DOHH2 (cell line): ENCODE results near the gene ADCY4.

Experiments
- EZH2phosphoT487 ChIP-seq: fragments of 200-600 bp; sonication (generic); IDR thresholded peaks from 2 replicates; pipeline ENCODE4 v1.6.1; 2017; ENCODE audit warnings: borderline replicate concordance, mild to moderate bottlenecking, antibody characterized with exemption, low read length, moderate library complexity, mixed read lengths
- TF ChIP-seq, protein P1 (sequence below): fragments of 200-600 bp; sonication (generic); IDR thresholded peaks from one replicate; pipeline ENCODE4 v1.5.1; 2014; ENCODE audit warnings: antibody characterized with exemption, mild to moderate bottlenecking, low read depth, low read length; ENCODE audit not compliant: poor library complexity, severe bottlenecking

DNA sequence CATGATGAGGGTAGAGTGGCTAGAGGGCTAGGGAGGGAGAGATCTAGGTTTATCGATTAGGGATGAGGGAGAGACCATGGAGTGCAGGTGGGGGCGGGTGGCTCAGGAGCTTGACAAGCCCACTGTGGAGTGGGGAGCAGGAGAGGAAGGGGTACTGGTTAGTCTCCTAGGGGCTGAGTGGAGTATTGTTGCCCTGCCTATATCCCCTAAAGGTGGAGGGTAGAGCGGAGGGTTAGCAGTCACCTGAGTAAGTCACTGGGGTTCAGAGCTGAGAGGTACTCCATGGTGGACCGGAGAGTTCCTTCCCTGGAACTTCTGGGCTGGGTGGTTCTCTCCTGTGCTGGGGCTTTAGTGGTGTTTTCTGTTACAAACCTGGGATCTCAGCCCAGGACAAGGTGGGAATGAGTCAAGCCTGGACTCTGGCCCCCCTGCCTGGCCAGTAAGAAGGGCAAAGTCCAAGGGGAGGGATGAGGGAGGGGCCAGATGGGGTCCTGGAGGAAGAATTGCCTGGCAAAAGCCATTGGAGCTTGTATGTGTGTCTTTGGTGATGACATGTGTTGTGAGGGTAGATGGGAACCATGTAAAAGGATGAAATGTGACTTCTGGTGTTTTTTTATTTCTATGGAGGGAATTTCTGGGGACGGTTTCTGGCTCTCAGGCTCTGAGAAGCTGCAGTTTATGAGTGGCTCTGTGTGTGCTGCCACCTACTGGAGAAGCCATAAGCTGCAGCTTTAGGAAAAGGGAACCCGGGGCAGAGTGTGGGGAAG lies 27.1 kb downstream of the ADCY4 start, which contains the start of gene CIDEB:
- TF ChIP-seq, protein P1, sequence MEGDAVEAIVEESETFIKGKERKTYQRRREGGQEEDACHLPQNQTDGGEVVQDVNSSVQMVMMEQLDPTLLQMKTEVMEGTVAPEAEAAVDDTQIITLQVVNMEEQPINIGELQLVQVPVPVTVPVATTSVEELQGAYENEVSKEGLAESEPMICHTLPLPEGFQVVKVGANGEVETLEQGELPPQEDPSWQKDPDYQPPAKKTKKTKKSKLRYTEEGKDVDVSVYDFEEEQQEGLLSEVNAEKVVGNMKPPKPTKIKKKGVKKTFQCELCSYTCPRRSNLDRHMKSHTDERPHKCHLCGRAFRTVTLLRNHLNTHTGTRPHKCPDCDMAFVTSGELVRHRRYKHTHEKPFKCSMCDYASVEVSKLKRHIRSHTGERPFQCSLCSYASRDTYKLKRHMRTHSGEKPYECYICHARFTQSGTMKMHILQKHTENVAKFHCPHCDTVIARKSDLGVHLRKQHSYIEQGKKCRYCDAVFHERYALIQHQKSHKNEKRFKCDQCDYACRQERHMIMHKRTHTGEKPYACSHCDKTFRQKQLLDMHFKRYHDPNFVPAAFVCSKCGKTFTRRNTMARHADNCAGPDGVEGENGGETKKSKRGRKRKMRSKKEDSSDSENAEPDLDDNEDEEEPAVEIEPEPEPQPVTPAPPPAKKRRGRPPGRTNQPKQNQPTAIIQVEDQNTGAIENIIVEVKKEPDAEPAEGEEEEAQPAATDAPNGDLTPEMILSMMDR = peak; percentile 95
- no peak for TF ChIP-seq EZH2phosphoT487
